Mesodermal cell (in vitro differentiated cells): ENCODE results near the gene MOV10L1.

Source experiments
- H3K27ac ChIP-seq: 2 replicates; pipeline ENCODE4 v1.7.0; 2013; ENCODE audit warnings: mild to moderate bottlenecking, low read depth, low read length, moderate library complexity; ENCODE audit not compliant: severe bottlenecking
- H3K36me3 ChIP-seq: 2 replicates; pipeline ENCODE4 v1.7.1; 2013; ENCODE audit warnings: mild to moderate bottlenecking, low read length, moderate library complexity; ENCODE audit not compliant: control insufficient read depth, insufficient read depth
- H3K4me1 ChIP-seq: one replicate; pipeline ENCODE4 v1.7.1; 2013; ENCODE audit warnings: mild to moderate bottlenecking, low read length; ENCODE audit not compliant: insufficient read depth, control insufficient read depth, poor library complexity, severe bottlenecking
- H3K4me3 ChIP-seq: 2 replicates; pipeline ENCODE4 v1.7.0; 2013; ENCODE audit warnings: low read length, control low read depth, mild to moderate bottlenecking; ENCODE audit not compliant: insufficient read depth, poor library complexity, severe bottlenecking; ENCODE audit errors: extremely low read depth
- H3K9me3 ChIP-seq: 2 replicates; pipeline ENCODE4 v1.7.1; 2013; ENCODE audit warnings: mild to moderate bottlenecking, low read length, moderate library complexity; ENCODE audit not compliant: control insufficient read depth
- WGBS, 2 experiments: methylation state at CpG; one replicate each; pipeline ENCODE4 v1.1.5; 2013; ENCODE audit warnings: missing lambda C conversion rate in 2 of 2; ENCODE audit not compliant: insufficient coverage in 2 of 2; 5-methylcytosine and 5-hydroxymethylcytosine counted together

The MOV10L1 gene

DNA sequence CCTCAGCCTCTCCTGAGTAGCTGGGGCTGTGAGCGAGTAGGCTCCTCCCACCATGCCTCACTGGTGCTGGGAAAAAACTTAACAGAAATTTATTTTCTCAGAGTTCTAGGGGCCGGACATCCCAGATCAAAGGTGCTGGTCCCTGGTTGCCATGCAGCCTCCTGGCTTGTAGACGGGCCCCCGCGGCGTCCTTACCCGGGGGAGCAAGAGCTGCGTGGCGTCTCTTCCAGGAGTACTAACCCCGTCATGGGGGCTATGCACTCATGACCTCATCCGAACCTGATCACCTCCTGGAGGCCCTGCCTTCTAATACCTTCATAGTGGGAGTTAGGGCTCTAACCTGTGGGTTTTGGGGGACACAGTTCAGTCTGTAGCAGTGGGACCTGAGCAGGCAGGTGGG is 98.5 kb downstream of the MOV10L1 start:
- Histone ChIP-seq H3K27ac (no peak overlapping the region), H3K9me3 (no peaks in the 10 kb centered on the region), H3K4me3 (no peak overlapping the region), H3K36me3 (peaks cover 28% of the 10 kb centered on the region), H3K4me1 (peaks cover 12% of the 10 kb centered on the region)
- 97 to 98% methylated on average over 6 to 11 of the region's 11 CpGs for WGBS, 2 experiments

DNA sequence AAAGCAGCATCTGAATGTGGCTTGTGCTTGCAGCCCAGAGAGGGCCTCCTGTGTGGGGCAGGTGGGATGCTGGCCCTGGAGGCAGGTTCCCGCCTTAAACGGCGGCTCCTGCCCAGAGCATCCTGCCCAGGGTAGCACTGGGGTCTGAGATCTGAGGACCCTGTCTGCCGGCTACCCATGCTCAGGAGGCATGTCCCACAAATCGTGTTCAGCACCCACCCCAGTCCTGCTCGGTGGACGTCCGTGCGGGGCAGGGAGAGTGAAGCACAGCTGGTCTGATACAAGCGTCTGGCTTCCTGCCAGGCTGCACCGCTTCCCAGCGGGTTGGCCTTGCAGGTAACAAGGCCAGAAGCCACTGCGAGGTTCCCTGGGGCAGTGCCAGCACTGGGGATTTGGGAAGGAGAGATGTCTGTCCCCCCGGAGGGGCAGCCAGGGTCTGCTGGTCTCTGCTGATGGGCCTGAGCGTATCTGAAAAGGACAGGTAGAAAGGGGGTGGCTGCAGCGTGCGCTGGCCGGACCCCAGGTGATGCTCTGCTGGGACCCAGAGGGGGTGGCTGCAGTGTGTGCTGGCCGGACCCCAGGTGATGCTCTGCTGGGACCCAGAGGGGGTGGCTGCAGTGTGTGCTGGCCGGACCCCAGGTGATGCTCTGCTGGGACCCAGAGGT is 99.5 kb downstream of the MOV10L1 start:
- no peak overlapping the region for H3K4me3 ChIP-seq
- peaks cover 31% of the 10 kb centered on the region for H3K36me3 ChIP-seq
- H3K9me3 ChIP-seq, result no peaks in the 10 kb centered on the region
- no peak overlapping the region for H3K27ac ChIP-seq
- H3K4me1 ChIP-seq, result peaks cover 11% of the 10 kb centered on the region
- WGBS, 2 experiments, result 97 to 98% methylated on average over 16 to 20 of the region's 20 CpGs

DNA sequence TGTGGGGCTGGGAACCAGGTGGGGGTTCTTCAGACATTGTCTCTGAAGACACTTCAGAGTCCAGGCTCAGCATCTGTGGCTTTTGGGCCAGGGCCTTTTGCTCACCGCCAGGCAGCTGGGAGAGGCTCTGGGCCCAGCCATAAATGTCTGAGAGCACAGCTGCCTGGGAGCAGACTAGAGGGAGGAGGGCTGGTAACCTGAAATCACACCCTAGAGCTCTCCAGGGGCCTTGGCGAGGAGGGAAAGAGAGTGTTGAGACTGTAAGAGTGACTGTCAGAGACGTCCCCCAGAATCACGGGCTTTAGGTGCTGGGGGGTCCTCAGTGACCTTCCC is 100.0 kb downstream of the MOV10L1 start:
- H3K4me3 ChIP-seq, result no peak overlapping the region
- no peaks in the 10 kb centered on the region for H3K9me3 ChIP-seq
- 85 to 100% methylated on average over 1 to 3 of the region's 4 CpGs for WGBS, 2 experiments
- peaks cover 7% of the 10 kb centered on the region for H3K4me1 ChIP-seq
- no peak overlapping the region for H3K27ac ChIP-seq
- peaks cover 33% of the 10 kb centered on the region for H3K36me3 ChIP-seq

DNA sequence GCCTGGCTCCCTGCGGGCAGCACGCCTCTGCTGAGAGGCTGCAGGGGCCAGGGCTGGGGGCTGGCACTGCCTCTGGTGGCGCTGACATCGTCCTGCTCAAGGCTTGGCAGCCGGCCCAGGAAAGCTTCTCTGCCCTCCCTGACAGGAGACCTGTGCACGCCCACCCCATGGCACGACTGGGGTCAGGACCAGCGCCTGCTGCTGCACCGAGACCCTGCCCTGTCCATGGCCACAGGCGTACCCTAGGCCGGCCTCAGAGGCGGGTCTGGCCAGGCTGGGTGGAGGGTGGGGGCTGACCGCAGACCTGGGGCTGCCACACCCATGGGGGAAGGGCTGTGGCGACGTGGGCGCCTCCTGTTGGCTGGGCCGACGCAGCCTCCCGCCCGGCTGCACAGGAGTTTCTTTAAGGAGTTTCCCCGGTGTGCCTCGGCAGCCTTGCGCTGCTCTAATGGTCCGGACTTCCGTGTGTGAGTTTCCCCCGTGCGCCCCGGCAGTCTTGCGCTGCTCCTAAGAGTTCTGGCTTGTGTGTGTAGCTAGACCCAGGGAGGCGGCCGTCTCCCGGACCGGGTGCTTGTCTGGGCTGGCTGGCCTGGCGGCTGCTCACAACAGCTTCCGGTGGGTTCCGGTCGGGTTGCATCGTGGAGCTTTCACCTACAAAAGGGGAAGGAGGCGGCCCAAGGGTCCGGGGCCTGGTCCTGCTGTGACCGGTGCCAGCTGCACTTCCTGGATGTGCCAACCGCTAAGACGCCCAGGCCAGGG is 100.6 kb downstream of the MOV10L1 start:
- peak overlapping the region; percentile 78 for H3K27ac ChIP-seq
- 69 to 76% methylated on average over 37 to 42 of the region's 43 CpGs for WGBS, 2 experiments
- H3K4me1 ChIP-seq, result peaks cover 7% of the 10 kb centered on the region
- H3K9me3 ChIP-seq, result no peaks in the 10 kb centered on the region
- peaks cover 39% of the 10 kb centered on the region for H3K36me3 ChIP-seq
- peak overlapping the region; percentile 2 for H3K4me3 ChIP-seq

DNA sequence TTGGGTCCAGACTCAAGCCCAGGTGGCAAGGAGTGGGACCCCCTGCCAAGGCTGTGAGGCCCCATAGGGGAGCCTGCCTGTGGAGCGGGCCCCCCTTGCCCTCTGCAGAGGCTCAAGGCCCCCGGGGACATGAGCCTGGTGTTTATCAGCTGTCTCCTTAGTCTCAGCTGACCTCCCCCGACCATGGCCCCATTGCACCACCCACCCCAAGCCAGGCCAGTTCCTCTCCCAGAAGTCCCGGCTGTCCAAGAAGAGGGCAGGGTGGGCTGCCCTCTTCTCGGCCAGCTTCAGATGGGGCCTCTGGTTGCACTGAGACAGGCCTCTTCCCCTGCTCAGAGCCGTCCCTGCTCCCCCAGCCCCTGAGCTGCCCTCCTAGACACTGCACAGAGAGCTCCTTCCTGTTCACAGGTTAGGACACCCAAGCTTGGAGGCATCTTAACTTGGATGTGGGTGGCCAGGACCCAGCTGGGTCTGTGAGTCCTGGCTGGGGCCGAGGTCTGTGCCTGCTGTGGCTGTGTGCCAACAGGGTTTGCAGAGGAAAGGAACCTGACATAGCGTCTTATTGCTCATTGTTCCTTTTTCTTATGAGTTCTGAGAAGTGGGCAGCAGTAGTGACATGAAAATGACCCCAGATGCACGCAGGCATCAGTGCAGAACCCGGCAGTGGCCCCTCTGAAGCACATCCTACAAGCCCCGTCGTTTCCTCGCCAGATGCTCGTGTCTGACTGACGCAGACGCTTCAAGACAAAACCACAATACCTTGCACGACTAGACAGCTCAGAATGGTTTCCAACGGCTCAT is 101.3 kb downstream of the MOV10L1 start:
- peak overlapping the region; percentile 2 for H3K4me3 ChIP-seq
- 93% methylated on average over 15 to 18 of the region's 18 CpGs for WGBS, 2 experiments
- H3K4me1 ChIP-seq, result peaks cover 7% of the 10 kb centered on the region
- peak overlapping the region; percentile 78 for H3K27ac ChIP-seq
- H3K9me3 ChIP-seq, result no peaks in the 10 kb centered on the region
- peaks cover 43% of the 10 kb centered on the region for H3K36me3 ChIP-seq

DNA sequence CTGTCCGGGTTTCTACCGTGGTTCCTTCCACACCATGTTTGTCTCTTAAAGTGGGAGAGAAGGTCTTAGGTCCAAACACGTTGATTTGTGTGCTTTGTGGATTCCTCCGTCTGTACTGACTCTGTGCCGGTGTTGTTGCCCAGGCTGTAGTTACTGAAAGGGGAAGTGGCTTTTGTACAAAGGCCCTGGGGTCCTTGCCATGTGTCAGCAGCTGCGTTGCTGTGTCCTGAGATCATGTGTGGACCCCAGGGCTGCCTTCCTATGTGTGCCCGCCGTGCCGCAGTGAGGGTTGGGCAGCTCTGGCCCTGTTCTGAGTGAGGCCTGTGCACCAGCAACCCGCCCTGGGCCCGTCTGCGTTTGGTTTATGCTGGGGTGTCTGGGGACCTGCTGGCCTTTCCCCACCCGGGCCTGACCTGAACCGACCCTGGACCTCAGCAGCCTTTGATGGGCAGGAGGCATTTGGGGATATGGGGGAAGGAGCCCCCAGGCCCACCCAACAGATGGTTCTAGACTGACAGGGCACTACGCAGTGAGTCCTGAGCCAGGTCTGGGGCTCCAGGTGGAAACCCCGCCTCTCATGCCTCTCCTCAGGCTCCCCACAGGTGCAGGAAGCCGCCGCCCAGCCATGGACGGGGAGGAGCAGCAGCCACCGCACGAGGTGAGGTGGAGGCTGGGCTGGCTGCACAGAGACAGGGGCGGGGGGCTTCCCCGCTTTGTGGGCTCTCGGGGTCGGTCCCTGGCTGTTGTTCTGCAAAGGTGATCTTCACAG is 102.8 kb downstream of the MOV10L1 start:
- Histone ChIP-seq H3K4me1 (peaks cover 4% of the 10 kb centered on the region), H3K9me3 (no peaks in the 10 kb centered on the region), H3K4me3 (no peak overlapping the region), H3K36me3 (peaks cover 47% of the 10 kb centered on the region), H3K27ac (no peak overlapping the region)
- 92% methylated on average over 19 to 22 of the region's 25 CpGs for WGBS, 2 experiments

DNA sequence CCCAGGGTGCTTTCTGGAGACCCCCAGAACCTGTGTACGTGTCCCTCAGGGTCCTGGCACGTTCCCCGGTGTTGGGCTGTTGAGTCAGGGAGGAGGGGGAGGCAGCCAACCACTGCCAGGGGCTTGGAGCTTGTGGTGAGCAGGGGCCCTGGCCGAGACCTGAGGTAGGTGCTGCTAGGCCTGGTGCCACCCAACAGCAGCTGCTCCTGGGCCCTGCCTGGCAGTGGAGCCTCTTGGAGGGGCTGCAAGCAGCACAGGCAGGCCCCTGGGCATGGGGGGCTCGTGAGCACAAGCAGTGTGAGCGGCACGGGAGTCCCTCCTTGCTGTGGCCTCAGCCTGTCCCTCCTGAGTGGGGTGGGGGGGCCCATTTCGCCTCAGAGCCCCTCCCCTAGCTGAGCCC is 103.8 kb downstream of the MOV10L1 start:
- Histone ChIP-seq H3K27ac (no peak overlapping the region), H3K4me3 (no peak overlapping the region), H3K36me3 (peaks cover 47% of the 10 kb centered on the region), H3K4me1 (peaks cover 4% of the 10 kb centered on the region), H3K9me3 (no peaks in the 10 kb centered on the region)
- WGBS, 2 experiments, result 89 to 94% methylated on average over 8 of the region's 8 CpGs

DNA sequence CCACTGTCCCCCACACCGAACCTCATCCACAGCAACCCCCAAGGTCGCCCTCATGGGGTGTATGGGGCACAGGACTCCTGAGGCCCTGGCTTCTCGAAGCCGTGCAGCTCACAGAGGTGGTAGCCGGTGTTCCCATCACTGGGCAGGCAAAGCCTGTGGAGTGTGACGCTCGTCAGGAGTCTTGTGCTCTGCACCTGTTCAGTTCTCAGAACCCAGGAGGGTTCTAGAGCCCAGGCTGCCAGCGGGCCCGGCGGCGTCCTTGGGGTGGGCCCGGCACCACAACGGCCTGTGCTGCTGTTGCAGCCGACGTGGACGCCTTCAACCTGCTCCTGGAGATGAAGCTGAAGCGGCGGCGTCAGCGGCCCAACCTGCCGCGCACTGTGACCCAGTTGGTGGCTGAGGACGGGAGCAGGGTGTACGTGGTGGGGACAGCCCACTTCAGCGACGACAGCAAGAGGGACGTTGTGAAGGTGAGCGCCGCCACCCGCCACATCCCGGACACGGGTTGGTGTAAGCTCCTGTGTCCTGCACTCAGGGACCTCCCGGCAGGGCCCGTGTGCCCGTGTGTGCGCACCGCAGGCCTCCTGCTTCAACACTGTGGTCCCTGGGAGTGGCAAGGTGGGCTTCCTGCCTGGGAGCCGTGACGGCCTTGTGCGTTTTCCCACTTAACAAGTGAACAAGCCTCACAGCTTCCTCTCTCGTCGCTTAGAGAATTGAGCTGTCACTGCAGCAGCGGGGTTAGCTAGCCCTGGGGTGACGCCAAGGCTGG is 104.4 kb downstream of the MOV10L1 start:
- 97 to 98% methylated on average over 41 to 43 of the region's 44 CpGs for WGBS, 2 experiments
- Histone ChIP-seq H3K36me3 (peaks cover 43% of the 10 kb centered on the region), H3K27ac (no peak overlapping the region), H3K4me3 (no peak overlapping the region), H3K4me1 (peaks cover 4% of the 10 kb centered on the region), H3K9me3 (no peaks in the 10 kb centered on the region)

DNA sequence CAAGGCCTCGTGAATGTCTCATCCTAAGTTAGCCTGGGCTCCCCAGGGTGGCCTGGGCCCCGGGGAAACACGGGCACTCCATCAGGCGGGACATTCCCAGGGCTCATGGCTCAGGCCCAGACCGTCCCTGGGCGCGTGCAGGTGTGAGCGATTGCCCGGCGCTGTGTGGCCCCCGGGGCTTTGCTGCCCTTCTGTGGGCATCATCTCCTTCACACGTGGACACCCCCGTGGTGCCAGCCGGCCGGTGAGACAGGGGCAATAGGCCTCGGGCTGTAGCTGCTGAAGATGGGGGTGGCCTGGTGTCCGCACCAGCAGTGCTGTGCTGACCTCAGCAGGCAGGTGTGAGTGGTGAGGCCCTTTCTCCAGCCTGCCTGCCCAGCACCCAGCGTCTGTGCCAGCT is 106.5 kb downstream of the MOV10L1 start:
- peaks cover 39% of the 10 kb centered on the region for H3K36me3 ChIP-seq
- no peak overlapping the region for H3K4me3 ChIP-seq
- peaks cover 5% of the 10 kb centered on the region for H3K4me1 ChIP-seq
- 92 to 93% methylated on average over 14 to 17 of the region's 18 CpGs for WGBS, 2 experiments
- no peaks in the 10 kb centered on the region for H3K9me3 ChIP-seq
- H3K27ac ChIP-seq, result no peak overlapping the region
